GM21529 (cell line): ENCODE data around the gene PREP.
"Not testable (repeated sequence)": the region's sequence is repeated elsewhere in the genome, so short reads cannot be mapped to it uniquely, and the experiment has no call there.

Experiments used
- ATAC-seq: cut with Tn5 transposase; IDR thresholded peaks from one replicate; pipeline ENCODE4 v1.9.1; 2021; ENCODE audit not compliant: unreplicated experiment

Gene PREP

DNA sequence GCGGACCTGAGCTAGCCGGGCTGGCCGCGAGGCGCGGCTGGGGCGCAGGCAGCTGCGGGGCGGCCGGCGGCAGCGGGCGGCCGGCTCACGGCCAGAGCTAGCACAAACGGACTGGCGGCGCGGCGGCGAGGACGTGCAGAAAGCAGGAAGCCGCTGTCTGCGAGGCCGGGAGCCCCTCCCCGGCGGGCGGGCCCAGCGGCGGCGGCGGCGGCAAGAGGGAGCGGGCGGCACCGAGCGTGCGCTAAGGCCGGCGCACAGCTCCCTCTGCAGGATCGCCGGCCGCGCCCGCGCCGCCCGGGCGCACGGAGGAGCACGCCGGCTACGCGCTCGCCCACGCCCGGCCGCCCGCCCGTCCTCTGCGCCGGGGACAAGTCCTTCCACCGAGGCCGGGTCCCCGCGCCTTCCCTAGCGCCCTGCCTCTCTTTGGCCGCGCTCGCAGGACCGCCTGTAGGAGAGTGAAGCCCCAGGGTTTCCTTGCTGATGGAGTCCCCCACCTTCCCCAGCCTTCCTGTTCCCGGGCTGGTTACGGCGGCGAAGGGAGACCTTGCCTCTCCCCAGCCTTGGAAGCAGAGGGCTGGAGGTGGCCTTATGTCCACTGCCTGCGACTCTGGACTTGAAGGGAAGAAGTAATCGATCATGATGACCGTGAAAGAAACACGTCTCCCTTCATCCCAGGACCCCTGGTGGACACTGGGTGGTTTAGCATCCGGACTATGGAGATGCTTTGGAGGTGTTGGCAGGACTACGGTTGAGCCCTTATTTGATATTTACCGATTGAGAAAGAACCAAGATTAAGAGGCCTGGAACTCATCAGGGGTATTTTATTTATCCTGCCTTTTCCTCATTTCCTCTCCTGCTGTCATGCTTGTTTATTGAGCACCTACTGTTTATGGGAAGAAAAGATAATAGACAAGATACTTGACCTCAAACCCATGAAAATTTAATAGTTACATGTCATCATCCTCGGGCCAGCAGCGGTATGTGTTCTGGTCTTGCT, at the start of gene PREP:
Gene PREP, minus strand, starts transcription at position 144 of the 997 bp plus-strand sequence. CDS start 191 bp downstream, outside the sequence.
- ATAC-seq: peak; percentile 93

DNA sequence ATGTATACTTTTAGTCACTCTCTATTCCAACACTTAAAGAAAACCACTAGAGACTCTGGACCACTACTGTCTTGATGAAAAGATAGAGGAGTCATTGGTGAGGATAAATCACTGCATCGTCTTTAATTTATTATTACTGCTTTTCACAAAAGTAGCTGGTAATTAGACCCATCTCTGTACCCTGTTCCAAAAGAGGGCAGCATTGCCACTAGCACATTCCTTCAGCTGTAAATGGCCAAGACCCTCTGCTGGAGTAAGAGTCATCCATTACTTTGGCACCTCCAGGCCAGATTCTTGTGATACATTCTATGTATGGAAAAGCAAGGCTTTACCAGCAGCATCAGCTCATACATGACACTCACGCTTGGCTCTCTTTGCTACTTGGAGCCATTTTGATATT, 49.5 kb upstream of the PREP start:
- ATAC-seq: no peak

DNA sequence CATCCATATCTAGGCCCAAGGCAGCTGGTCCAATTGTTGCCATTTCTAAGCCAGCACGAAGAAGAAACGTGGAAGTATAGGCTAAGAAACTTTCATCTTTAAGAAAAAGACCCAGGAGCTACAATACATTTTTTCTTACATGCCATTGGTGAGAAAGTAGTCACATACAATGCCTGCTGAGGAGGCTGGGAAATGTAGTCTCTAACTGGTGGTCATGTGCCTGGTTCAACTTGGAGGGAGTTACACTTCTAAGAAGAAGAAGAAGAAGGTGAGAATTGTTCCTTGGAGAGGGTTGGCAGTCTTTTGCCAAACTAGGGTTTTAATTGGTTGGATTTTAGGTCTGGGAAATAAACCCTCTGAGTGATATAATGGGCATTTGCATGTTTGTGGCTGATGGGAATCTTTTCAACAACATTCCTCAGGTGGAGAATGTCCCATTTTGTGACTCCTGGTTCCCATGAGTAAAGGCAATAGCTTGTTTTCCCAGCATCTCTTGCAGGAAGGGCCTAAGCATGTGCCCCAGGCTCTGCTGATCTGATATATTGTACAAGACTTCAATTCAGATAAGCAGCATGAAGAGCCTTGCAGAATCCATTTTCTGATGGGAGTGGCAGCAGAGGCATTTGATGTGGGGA, 47.0 kb upstream of the PREP start:
- ATAC-seq: no peak

DNA sequence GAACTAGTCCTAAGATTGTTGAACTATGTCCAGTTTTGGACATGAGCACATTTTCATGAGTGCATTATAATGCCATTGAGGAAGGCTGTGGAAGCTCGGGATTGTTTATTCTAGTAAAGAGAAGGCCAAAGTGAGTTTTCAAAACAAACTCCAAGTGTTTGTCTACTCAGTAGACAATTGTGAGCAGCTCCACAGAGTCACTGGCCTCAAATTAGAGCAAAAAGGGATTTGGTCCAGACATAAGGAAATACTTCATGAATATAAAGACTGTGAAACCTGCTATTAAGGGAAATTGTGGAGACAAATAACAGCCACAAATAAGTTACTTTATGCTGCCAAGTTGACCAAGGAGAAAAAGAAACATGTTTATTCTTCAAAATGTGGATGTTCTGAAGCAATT, 42.6 kb upstream of the PREP start:
- no peak for ATAC-seq

DNA sequence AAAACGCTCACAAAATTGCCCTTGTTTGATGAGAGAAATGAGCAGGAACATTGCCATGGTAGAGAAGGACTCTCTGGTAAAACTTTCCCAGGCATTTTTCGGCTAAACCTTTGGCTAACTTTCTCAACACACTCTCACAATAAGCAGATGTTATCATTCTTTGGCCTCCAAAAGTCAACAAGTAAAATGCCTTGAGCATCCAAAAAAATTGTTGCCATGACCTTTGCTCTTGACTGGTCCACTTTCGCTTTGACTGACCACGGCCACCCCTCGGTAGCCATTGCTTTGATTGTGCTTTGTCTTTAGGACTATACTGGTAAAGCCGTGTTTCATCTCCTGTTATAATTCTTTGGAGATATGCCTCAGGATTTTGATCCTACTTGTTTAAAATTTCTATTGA, 41.1 kb upstream of the PREP start:
- ATAC-seq: no peak

DNA sequence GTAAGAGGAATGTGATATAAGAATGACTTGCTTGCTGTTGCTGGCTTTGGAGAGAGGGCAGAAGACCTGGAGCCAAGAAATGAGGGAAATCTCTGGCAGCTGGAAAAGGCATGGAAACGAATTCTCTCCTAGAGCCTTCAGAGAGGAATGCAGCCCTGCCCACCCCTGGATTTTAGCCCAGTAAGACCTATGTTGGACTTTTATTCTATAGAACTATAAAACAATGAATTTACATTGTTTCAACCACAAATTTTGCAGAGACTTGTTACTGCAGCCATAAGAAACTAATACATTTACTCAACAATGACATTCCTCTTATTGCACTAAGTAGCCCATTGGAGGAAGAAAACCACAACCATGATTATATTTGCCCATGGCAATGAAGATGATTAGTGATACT, 39.5 kb upstream of the PREP start:
- no peak for ATAC-seq

DNA sequence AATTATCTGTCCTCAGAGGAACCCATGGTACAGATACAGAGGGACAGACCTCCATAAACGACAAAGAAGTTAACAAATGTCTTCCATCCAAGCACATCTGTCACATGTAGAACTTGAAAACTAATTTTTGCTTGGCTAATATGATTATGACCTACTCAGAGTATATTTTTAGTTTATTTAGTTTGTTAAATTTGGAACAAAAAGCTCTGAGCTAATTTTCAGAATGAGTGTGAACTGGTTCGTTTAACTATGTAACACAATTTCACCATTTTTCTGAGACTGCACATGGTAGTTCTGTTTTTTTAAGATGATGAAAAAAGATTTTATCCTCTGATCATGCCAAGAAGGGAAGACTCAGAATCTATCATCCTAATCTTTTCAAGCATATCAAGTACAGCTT, 34.4 kb upstream of the PREP start:
- no peak for ATAC-seq

DNA sequence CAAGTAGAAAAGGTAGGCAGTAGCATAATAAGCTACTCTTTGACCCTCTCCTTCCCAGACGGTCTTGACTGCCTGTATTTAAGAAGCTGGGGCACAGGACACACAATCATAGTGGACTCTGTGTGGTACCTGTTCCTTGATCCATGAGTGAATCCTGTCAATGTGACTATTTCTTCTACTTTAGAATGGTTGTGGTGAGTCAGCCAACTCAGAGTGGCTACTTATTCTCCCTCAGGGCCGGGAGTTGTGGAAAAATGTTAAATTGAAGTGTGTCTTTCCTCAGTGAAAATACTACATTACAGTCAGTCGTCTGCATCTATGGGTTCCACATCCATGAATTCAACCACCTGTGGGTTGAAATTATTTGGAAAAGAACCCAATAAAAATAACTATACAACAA, 30.8 kb upstream of the PREP start:
- no peak for ATAC-seq

DNA sequence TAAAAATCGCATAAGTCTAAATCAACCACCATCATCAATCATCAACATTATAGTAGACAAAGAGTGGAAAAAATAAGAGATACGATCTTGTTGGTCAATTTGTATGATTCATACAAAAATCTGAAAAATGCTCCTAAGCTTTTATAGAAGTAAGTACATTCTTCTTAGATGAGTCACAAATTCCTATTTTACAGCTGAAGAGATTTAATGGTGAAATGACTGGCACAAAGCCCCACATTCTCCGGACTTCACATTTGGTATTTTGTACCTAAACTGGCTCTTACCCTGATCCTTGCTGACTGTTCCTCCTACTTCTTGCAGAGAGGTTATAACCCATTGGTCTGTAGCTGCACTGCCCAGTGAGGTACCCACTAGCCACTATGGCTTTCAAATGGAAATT, 29.9 kb upstream of the PREP start:
- ATAC-seq: no peak

DNA sequence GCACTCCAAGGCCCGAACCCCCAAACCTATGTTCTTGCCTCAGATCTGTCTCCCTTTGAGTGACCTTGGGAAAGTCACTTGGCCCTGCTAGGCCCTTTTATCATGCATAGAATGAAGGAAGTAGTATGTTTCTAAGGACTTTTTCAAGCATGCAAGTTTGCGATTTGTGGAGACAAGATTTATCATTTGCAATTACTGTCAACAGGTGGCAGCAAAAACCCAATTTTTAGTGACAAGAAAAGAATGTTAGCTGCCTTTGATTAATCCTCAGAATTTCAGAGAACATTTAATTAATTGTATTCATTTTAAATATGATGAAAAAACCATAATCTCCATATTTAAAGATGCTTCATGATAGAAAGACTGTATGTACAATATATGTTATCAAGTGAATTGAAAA, 28.3 kb upstream of the PREP start:
- ATAC-seq: no peak

DNA sequence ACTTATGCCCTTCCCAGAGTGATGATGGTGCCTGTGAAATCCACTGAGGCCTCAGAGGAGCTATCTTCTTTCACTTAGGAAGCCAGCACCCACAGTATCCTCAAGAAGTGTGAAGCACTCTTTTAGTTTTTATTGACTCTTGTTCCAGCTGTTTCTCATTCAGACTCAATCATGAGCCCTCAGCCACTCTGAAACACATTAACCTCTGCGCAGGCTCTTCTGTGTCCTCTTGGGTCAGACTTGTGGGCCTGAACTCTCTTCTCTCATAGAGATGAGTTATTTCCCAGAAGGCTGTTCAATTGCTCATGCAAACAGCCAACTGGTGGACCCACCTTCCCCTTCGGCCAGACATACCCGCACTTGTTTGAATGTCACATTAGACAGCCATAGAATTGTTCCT, 27.8 kb upstream of the PREP start:
- no peak for ATAC-seq

DNA sequence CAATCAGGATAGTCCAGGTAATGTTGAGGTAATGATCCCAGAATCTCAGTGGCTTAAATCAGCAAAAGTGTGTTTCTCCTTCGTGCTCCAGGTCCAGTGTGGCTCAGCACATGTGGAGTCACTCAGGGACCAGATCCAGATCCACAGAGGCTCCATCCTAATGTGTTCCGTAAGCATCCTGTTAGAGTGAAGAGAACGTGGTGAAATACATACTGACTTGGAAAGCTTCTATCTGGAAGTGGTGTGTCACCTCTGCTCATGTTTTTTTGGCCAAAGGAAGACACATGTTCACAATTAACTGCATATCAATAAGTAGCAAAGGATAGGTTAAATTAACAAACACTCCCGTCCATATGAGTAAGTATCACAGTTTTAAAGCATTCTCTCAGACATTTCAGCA, 26.8 kb upstream of the PREP start:
- ATAC-seq: no peak

DNA sequence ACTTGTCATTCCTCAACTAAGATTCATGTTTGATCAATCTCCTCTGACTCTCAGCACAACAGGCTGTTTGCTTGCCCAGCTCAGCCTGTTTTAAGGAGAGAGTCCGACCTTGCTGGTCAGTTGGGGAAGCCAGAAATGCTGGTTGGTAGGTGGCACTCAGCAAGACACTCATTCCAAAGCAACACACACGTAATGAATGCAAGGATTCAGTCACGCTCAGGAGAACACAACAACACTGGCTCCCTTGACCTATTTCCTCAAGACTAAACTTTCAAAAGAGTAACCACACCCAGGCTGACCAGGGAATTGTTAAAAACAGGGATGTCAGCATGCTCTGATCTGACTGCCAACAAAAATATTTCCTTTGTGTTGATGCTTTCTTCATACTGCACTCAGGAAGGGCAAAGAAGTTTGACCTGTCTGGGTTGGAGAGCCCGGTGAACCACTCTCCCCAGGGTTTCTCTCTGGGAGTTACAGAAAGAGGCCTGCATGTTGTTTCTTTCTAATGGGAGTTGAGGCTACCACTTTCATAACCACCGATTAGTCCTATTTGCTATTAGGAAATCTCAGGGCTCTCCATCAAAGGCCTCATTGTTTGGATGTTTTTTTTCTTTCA, 25.6 kb upstream of the PREP start:
- ATAC-seq: no peak

DNA sequence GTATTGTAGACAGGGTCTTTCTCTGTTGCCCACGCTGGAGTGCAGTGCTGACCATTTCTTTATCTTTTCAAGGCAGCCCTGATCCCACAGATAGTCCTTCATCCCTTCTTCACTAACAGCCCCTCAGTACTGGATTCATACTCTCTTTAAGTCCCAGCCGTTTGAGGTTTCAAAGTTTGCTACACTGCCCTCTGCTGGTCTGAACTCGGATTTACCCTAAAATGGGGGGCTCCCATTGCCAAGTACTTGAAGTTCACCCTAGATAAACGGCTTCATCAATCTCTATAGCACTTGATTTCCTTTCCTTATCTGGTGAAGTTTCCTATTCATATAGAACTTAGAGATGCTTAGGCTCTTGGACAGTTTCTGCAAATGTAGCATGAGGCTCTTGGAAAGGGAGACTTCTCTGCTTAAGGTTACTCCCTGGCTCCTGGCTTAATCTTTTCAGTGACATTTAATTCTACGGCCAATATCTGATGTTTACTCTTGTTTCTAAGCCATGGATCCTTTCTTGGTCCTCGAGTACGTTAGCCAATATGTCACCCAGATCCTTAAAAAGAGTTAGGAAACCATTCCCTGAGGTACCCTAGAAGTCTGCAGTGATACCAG, 21.4 kb upstream of the PREP start:
- ATAC-seq: peak; percentile 80

DNA sequence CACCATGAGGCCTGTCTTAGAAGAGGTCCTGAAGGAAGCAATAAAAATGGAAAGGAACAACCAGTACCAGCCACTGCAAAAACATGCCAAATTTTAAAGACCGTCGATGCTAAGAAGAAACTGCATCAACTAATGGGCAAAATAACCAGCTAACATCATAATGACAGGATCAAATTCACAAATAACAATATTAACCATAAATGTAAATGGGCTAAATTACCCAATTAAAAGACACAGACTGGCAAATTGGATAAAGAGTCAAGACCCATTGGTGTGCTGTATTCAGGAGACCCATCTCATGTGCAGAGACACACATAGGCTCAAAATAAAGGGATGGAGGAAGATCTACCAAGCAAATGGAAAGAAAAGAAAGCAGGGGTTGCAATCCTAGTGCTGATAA, 14.1 kb upstream of the PREP start:
- not testable (repeated sequence) for ATAC-seq

DNA sequence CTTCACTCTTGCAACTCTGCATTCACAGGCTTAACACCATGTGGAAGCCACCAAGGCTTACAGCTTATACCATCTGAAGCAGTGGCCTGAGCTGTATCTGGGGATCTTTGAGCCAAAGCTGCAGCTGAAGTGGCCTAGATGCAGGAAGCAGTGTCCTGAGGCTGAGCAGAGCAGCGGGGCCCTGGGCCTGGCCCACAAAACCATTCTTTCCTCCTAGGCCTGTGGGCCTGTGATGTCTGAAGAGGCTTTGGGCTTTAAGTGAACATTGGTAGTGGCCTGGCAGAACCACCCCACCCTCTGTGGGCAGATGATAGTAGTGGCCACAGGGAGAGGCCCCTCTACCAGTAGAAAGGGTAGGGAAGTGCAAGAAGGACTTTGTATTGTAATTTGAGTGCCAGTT, 6.9 kb upstream of the PREP start:
- ATAC-seq: no peak

DNA sequence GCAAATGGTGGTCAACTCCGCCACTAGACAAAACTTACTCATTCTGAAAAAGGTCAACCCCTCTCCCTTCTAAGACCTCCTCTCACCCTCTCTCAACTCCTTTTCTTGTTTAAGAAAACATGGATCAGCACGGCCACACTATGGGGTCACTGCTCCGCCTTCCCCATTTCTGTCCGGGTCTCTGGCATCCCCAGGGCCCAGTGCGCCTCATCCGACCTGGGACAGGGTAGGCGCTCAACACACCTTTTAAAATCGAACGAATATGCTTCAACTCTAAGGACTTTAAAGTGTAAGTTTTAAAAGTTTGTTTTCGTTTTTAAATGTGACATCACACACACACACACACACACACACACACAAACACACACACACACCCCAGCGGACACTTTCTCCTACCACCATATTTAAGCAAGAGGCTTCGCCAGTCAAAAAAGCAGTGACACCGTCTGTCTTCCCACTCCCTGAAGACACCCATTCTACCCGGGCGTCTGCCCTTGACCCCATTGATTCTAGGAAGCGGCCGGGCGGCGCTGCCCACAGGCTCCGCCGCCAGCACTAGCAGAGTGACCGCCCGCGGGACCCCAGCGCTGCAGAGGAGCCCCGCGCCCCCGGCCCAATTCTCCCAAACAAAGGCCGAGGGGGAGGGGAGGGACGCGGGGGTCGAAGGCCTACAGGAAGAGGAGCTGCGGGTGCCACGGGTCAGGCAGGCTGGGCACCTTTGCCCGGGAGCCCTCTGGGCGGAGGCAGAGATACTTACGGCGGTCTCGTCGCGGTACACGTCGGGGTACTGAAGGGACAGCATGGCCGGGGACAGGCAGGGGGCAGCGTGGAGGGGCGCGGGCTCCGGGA, 568 bp downstream of the PREP start:
- peak; percentile 44 for ATAC-seq

DNA sequence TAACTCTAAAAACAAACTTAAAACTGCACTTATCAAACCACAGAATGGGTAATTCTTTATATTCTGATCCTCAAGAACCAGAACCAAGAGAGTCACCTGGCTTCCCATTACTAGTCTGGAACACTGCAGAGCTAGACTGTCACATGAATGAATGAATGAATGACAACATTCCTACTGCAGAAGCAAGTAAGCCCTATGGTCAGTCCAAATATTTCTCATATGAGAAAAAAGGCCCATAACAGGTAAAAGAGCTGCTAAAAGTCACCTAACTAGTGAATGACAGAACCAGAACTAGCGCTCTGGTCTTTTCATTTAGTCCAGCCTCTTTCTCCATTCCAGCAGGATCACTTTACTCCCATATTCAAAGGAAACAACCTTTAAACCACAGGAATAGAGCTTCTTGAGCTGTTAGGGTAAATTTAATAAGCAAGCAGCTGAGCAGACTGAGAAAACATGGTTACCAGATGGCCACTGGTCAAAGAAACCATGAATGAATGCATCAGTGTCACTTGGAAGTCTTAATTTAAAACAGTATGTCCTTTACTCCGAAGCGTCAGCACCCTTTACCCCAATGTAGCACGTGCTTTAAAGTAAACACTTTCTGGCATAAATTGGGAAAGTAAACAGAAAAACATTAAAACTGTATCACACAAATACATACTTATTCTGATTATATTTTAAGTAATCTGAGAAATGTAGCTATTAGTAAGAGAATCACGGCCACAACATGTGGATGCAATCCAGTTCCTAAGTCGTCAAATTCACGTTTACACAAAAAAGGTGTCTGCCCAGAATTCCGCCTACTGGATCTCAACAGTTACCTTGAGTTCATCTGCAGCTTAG, 1.4 kb downstream of the PREP start:
- ATAC-seq: no peak

DNA sequence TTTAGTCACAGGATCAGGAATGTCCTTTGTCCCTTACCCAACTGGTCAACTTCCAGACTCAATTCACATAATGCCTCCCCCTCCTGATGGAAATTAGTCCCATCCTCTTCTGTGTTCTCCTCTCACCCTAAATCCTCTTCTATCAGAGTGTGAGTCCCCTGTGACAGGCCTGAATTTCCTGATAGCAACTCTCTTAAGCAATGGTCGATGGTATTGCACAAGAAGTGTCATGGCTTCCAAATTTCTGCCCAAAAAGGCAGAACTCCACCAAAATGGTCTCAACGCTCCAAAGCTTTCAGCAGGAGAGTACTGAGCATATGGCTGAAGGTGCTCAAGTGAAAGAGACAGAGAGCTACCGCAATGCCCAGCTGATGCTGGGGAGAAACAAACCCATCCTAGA, 2.4 kb downstream of the PREP start:
- ATAC-seq: no peak

DNA sequence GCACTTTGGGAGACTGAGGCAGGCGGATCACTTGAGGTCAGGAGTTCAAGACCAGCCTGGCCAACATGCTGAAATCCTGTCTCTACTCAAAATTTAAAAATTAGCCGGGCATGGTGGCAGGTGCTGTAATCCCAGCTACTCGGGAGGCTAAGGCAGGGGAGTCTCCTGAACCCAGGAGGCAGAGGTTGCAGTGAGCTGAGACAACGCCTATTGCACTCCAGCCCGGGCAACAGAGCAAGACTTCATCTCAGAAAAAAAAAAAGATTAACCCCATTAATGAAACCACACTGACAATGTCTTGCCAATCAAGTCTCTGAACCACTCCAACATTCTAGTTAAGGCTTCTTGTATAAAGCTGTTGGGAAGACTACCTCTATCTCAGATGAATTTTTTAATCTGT, 4.0 kb downstream of the PREP start:
- ATAC-seq: no peak
